ENCODE results near the gene GGNBP2.

Gene GGNBP2

DNA sequence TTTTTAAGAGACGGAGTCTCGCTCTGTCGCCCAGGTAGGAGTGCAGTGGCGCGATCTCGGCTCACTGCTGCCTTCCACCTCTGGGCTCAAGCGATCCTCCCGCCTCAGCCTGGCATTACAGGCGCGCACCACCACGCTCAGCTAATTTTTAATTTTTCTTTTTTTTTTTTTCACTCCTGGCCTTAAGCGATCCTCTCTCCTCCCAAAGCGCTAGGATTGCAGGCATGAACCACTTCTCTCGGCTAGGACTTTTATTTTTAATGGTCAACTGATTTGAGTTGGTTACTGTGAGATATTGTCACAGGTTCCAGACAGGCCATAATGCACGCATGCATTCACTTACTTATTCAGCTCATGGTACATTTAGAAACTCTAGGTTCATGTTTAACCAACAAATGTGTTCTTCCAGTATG, 9.0 kb upstream of the GGNBP2 start:
- no peak overlapping the region for H3K27ac ChIP-seq (ENCODE audit: low read length)
- no peak for DNase-seq (ENCODE audit: low read depth, low spot score)
- H3K4me1 ChIP-seq (ENCODE audit: control insufficient read depth, insufficient read depth, low read length): no peaks in the 10 kb centered on the region
- H3K4me3 ChIP-seq (ENCODE audit: low read length): peak overlapping the region; percentile 92
- peaks cover 15% of the 10 kb centered on the region; the same call in 1 of the 2 replicates for H3K36me3 ChIP-seq (ENCODE audit: control insufficient read depth, insufficient read depth, low read length)
- no peaks in the 10 kb centered on the region for H3K27me3 ChIP-seq (ENCODE audit: control insufficient read depth, insufficient read depth, low read length)
- H3K9me3 ChIP-seq (ENCODE audit: control insufficient read depth, insufficient read depth, low read length): no peaks in the 10 kb centered on the region
- no CpG with 5 or more reads among the region's 15 CpGs for WGBS (ENCODE audit: insufficient coverage, insufficient read length)

DNA sequence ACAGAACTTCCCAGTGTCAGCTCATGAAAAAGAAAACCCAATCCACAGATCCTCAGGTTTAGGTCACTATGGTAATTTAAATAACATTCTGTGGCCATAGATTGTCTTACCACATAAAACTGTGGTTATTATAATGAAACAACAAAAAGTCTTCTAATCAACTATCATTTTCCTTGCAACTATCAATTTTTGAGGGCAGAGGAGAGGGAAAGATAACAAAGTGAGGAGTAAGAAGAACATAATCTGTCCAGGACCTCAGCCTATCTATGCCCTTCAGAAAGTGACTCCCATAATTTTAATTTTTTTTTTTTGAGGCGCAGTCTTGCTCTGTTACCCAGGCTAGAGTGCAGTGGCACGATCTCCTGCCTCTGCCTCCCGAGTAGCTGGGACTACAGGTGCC, 4.0 kb upstream of the GGNBP2 start:
- no CpG with 5 or more reads among the region's 3 CpGs for WGBS (ENCODE audit: insufficient coverage, insufficient read length)
- Histone ChIP-seq H3K27me3 (ENCODE audit: control insufficient read depth, insufficient read depth, low read length) (no peaks in the 10 kb centered on the region), H3K27ac (ENCODE audit: low read length) (no peak overlapping the region), H3K9me3 (ENCODE audit: control insufficient read depth, insufficient read depth, low read length) (no peaks in the 10 kb centered on the region), H3K4me3 (ENCODE audit: low read length) (no peak overlapping the region), H3K4me1 (ENCODE audit: control insufficient read depth, insufficient read depth, low read length) (no peaks in the 10 kb centered on the region), H3K36me3 (ENCODE audit: control insufficient read depth, insufficient read depth, low read length) (no peaks in the 10 kb centered on the region)
- DNase-seq (ENCODE audit: low read depth, low spot score): no peak

DNA sequence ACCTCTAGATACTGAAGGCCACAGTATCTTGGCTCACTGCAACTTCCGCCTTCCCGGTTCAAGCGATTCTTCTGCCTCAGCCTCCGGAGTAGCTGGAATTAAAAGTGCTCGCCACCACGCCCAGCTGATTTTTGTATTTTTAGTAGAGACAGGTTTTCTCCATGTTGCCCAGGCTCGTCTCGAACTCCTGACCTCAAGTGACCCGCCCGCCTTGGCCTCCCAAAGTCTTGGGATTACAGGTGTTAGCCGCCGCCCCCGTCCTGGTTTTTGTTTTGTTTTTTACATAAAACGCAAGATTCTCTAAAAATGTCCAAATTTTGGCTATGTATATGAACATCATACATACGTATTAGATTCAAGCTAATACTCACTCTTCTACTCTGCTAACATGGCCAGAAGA, 2.0 kb upstream of the GGNBP2 start:
- H3K4me3 ChIP-seq (ENCODE audit: low read length): no peak overlapping the region
- WGBS (ENCODE audit: insufficient coverage, insufficient read length): no CpG with 5 or more reads among the region's 15 CpGs
- H3K27me3 ChIP-seq (ENCODE audit: control insufficient read depth, insufficient read depth, low read length): no peaks in the 10 kb centered on the region
- no peaks in the 10 kb centered on the region for H3K9me3 ChIP-seq (ENCODE audit: control insufficient read depth, insufficient read depth, low read length)
- H3K36me3 ChIP-seq (ENCODE audit: control insufficient read depth, insufficient read depth, low read length): no peaks in the 10 kb centered on the region
- H3K27ac ChIP-seq (ENCODE audit: low read length): no peak overlapping the region
- DNase-seq (ENCODE audit: low read depth, low spot score): no peak
- no peaks in the 10 kb centered on the region for H3K4me1 ChIP-seq (ENCODE audit: control insufficient read depth, insufficient read depth, low read length)

DNA sequence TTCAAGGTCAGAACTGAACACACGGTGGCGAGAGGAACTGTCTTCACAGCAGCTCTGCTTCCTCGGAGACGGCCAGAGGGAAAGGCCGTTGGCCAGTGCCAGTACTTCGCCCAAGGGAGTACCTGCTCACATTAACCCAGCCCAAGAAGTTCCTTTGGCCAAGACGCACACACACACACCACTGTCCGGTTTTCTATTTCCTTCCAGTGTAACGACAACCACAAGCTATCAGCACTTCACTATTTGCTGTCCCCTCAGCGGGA, 744 bp upstream of the GGNBP2 start:
- Histone ChIP-seq H3K27me3 (ENCODE audit: control insufficient read depth, insufficient read depth, low read length) (no peaks in the 10 kb centered on the region), H3K36me3 (ENCODE audit: control insufficient read depth, insufficient read depth, low read length) (no peaks in the 10 kb centered on the region), H3K27ac (ENCODE audit: low read length) (no peak overlapping the region), H3K9me3 (ENCODE audit: control insufficient read depth, insufficient read depth, low read length) (no peaks in the 10 kb centered on the region), H3K4me1 (ENCODE audit: control insufficient read depth, insufficient read depth, low read length) (no peaks in the 10 kb centered on the region), H3K4me3 (ENCODE audit: low read length) (peak overlapping the region; percentile 83; the same call in 1 of the 2 replicates)
- DNase-seq (ENCODE audit: low read depth, low spot score): no peak
- no CpG with 5 or more reads among the region's 10 CpGs for whole genome bisulfite sequencing (ENCODE audit: insufficient coverage, insufficient read length)

DNA sequence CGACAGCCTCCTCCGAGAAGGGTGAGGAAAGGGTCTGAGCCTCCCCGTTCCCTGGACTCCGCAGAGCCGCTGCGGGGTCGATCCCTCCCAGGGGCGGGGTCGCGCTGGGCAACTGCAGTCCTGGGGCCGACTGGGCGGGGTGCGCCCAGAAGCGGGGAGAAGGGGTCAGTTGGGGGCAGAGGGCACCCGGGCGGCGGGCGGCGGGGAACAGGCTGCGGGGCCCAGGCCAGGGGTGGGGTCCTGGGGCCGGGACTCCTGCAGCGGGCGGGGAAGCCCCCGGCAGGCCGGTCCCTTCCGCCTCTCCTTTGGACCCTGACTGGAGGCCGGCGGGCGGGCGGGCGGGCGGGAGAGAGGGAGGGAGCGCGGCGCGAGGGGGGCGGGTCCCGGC, 352 bp downstream of the GGNBP2 start:
- no CpG with 5 or more reads among the region's 38 CpGs for WGBS (ENCODE audit: insufficient coverage, insufficient read length)
- Histone ChIP-seq H3K4me3 (ENCODE audit: low read length) (peak overlapping the region; percentile 83), H3K4me1 (ENCODE audit: control insufficient read depth, insufficient read depth, low read length) (no peaks in the 10 kb centered on the region), H3K27ac (ENCODE audit: low read length) (no peak overlapping the region), H3K9me3 (ENCODE audit: control insufficient read depth, insufficient read depth, low read length) (no peaks in the 10 kb centered on the region), H3K27me3 (ENCODE audit: control insufficient read depth, insufficient read depth, low read length) (no peaks in the 10 kb centered on the region), H3K36me3 (ENCODE audit: control insufficient read depth, insufficient read depth, low read length) (no peaks in the 10 kb centered on the region)
- DNase-seq (ENCODE audit: low read depth, low spot score): no peak

DNA sequence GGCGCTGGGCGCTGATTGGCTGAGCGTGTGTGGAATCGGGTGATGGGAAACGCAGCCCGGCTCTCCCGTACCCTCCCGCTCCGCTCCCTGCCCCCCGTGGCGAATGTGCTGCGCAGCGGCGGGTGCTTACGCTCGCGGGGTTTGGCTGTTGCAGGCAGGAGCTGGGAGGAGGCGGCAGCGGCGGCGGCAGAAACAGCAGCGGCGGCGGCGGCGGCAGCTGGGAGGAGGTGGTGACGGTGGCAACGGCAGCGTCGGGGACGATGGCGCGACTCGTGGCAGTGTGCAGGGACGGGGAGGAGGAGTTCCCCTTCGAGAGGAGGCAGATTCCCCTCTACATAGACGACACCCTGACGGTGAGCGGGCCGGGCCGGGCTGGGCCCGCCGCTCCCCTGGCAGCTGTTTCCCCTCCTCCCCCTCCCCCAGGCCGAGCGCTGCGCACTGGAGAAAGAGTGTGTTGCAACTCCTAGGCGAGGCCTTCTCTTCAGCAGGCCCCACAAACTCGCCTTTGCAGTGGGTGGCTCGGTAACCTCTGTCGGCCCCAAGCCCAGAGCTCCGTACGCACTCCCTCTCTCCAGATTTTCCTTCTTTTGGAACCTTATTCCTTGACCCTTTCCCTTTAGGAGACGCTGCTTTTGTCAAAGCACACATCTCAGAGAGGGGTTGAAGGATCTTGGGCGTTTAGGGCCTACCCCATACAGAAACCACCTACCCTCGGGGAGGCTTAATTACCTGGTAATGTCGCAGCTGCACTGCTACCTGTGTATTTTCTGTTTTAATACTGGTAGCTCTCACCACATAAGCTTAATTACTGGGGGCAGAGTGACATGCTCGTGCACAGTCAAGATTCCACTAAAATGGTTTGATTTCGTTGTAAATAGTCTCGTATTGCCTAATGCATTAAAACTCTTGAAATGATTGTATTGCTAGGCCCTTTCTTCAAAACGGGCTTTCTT, 1.0 kb downstream of the GGNBP2 start:
- H3K36me3 ChIP-seq (ENCODE audit: control insufficient read depth, insufficient read depth, low read length): no peaks in the 10 kb centered on the region
- no peak overlapping the region for H3K27ac ChIP-seq (ENCODE audit: low read length)
- no CpG with 5 or more reads among the region's 60 CpGs for WGBS (ENCODE audit: insufficient coverage, insufficient read length)
- DNase-seq (ENCODE audit: low read depth, low spot score): peak; percentile 84
- H3K27me3 ChIP-seq (ENCODE audit: control insufficient read depth, insufficient read depth, low read length): no peaks in the 10 kb centered on the region
- no peaks in the 10 kb centered on the region for H3K4me1 ChIP-seq (ENCODE audit: control insufficient read depth, insufficient read depth, low read length)
- H3K9me3 ChIP-seq (ENCODE audit: control insufficient read depth, insufficient read depth, low read length): no peaks in the 10 kb centered on the region
- H3K4me3 ChIP-seq (ENCODE audit: low read length): peak overlapping the region; percentile 84

DNA sequence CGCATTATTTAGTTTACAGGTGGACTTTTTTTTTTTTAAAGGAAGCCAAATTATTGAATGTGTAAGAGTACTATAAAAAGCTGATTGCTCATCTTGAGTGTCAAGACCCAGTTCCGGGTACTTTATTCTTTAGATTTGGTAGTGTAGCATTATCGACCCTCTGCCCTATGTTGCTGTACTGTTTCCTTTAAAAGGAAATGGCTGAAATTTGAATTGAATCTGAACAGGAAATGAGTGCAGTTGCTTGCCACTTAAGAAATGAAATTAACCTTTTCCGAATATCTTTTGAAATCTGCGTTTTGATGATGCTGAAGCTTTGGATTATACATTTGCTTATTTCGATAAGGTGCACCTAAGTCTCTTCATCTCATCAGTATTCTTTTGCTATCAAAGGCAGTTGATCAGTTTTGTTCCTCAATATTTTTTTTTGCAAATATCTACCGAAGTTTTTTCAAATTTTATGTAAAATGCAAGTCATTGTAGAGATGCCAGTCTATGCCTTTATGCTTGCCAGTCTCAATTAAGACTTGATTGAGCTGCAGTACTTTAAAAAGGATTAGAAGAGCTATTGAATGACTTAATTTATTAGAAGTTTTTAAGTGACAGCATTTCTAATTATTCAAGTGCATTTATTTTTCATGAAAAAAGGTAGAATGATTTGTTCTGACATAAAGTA, 1.8 kb downstream of the GGNBP2 start:
- H3K27ac ChIP-seq (ENCODE audit: low read length): no peak overlapping the region
- WGBS (ENCODE audit: insufficient coverage, insufficient read length): no CpG with 5 or more reads among the region's 7 CpGs
- H3K4me3 ChIP-seq (ENCODE audit: low read length): peak overlapping the region; percentile 84; the same call in 1 of the 2 replicates
- H3K9me3 ChIP-seq (ENCODE audit: control insufficient read depth, insufficient read depth, low read length): no peaks in the 10 kb centered on the region
- H3K36me3 ChIP-seq (ENCODE audit: control insufficient read depth, insufficient read depth, low read length): no peaks in the 10 kb centered on the region
- H3K27me3 ChIP-seq (ENCODE audit: control insufficient read depth, insufficient read depth, low read length): no peaks in the 10 kb centered on the region
- no peaks in the 10 kb centered on the region for H3K4me1 ChIP-seq (ENCODE audit: control insufficient read depth, insufficient read depth, low read length)
- no peak for DNase-seq (ENCODE audit: low read depth, low spot score)

DNA sequence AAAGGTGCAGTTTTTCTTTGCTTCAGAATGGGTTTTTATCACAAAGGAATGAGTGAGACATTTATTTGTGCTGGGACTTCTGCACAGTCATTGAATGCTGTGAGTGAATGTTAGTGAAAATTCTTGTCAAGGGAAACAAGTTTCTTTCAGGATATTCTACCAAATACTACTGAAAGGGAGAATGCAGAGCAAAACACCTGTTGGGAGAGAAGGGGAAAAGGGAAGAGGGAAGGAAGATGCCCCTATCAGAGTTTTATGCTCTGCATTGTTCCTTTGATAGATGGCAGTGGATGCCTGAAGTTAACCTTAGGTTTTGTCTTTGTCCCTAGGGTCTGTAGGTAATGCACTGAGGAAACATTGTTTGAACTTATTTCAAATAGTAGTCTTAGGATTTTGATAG, 3.1 kb downstream of the GGNBP2 start:
- no peaks in the 10 kb centered on the region for H3K4me1 ChIP-seq (ENCODE audit: control insufficient read depth, insufficient read depth, low read length)
- H3K27me3 ChIP-seq (ENCODE audit: control insufficient read depth, insufficient read depth, low read length): no peaks in the 10 kb centered on the region
- DNase-seq (ENCODE audit: low read depth, low spot score): no peak
- H3K36me3 ChIP-seq (ENCODE audit: control insufficient read depth, insufficient read depth, low read length): no peaks in the 10 kb centered on the region
- H3K9me3 ChIP-seq (ENCODE audit: control insufficient read depth, insufficient read depth, low read length): no peaks in the 10 kb centered on the region
- H3K27ac ChIP-seq (ENCODE audit: low read length): no peak overlapping the region
- no peak overlapping the region for H3K4me3 ChIP-seq (ENCODE audit: low read length)

DNA sequence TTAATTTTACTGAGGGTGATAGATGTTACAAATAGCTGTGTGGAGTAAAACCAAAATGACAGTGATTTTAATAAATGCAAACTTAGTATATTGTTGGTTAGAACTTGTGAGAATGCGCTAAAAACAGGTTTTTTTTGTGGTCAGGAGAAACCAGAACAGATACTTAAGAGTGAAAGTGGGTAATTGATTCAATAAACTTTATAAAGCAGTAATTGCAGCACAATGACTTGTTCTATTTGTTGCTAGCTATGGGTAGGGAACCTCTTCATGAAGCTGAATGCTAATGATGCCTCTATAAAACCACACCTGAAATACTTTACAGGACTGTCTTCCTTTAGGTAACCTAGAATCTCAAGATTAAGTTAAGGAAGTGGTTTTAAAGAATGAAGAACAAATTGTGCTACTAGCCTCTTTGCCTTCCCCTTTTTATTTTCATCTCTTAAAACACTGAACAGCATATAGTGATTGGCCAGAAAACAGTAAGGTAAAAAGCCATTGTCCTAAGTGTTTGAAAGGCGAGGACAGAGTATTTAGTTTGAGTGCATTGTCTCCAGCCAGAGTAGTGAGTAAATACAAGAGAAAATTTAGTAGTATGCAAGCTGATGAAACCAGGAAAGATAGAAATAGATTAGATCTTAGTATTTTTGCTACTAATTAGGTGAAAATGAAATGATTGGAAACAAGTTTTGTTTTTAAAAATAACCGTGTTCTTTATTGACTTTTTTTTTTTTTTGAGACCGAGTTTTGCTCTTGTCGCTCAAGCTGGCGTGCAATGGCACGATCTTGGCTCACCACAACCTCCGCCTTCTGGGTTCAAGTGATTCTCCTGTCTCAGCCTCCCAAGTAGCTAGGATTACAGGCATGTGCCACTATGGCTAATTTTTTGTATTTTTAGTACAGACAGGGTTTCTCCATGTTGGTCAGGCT, 6.0 kb downstream of the GGNBP2 start:
- 100% methylated on average over 1 of the region's 8 CpGs for WGBS (ENCODE audit: insufficient coverage, insufficient read length)
- Histone ChIP-seq H3K27me3 (ENCODE audit: control insufficient read depth, insufficient read depth, low read length) (no peaks in the 10 kb centered on the region), H3K4me3 (ENCODE audit: low read length) (no peak overlapping the region), H3K9me3 (ENCODE audit: control insufficient read depth, insufficient read depth, low read length) (no peaks in the 10 kb centered on the region), H3K4me1 (ENCODE audit: control insufficient read depth, insufficient read depth, low read length) (no peaks in the 10 kb centered on the region), H3K27ac (ENCODE audit: low read length) (no peak overlapping the region), H3K36me3 (ENCODE audit: control insufficient read depth, insufficient read depth, low read length) (no peaks in the 10 kb centered on the region)
- no peak for DNase-seq (ENCODE audit: low read depth, low spot score)

DNA sequence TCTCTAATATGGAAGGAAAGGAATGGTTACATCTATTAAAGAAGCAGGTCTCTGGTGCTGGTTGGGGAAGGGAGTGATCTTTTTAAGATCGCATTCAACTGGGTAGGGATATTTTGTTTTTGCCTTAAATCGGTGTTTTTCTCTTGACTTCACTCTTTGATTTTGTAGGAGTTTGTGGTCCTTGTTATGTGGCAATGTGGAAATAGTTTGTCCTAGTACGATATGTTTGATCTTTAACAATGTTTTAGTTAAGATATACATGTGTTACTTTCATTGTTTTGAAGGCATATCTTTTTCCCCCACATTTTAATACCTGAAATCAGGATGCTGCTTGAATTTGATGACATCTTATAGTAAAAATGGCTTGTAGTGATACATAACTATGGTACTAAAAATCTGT, 8.7 kb downstream of the GGNBP2 start:
- H3K9me3 ChIP-seq (ENCODE audit: control insufficient read depth, insufficient read depth, low read length): no peaks in the 10 kb centered on the region
- peaks cover 7% of the 10 kb centered on the region; the same call in 1 of the 2 replicates for H3K36me3 ChIP-seq (ENCODE audit: control insufficient read depth, insufficient read depth, low read length)
- WGBS (ENCODE audit: insufficient coverage, insufficient read length): no CpG with 5 or more reads among the region's 3 CpGs
- H3K4me3 ChIP-seq (ENCODE audit: low read length): no peak overlapping the region
- H3K27ac ChIP-seq (ENCODE audit: low read length): no peak overlapping the region
- no peaks in the 10 kb centered on the region for H3K27me3 ChIP-seq (ENCODE audit: control insufficient read depth, insufficient read depth, low read length)
- no peaks in the 10 kb centered on the region for H3K4me1 ChIP-seq (ENCODE audit: control insufficient read depth, insufficient read depth, low read length)
- DNase-seq (ENCODE audit: low read depth, low spot score): no peak

Measured in iPS DF 6.9 (cell line).